ENCODE data around the gene CCR4.

The CCR4 gene

DNA sequence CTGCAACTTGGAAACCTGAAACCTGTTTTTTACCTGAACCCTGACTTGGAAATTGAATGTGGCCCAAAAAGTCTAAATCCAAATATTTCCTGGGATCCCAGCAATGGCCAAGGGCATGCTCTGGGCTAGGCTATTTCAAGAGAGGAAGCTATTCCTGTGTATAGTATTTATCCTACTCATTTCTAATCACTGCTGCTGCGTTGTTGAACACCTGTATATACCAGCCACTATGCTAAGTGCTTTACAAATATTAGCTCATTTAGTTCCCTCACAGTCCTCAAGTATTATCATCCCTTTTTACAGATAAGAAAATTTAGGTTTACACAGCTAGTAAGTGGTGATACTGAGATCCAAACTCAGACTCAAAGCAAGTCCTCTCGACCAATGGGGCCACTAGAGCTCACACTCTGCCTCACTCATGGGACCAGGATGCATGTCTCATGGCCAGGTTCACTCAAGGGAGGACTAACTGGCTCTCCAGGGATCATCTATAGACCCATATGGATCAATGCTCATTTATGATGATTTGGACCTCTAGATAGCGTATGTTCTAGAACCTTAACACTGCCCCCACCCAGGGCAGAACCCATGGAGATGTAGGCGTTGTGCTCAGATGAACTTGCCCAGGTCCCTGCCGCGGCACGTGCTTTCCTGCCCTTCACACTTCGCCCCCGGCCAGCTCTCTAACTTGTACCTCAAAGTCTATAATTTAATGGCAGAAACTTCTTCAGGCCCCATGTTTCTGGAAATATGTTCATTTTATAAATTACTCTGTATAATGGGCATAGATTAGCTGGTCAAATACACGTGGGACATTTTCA lies 2.6 kb upstream of the CCR4 start:
- Histone ChIP-seq H4K20me1 (ENCODE audit: insufficient read depth, low read length) (no peaks in the 10 kb centered on the region), H3K9ac (ENCODE audit: low read length) (no peak overlapping the region), H3K4me3 (ENCODE audit: low read length) (no peak overlapping the region), H3K9me3 (replicated peaks; ENCODE audit: insufficient read depth, low read length) (no peaks in the 10 kb centered on the region), H3K4me1 (ENCODE audit: low read length) (no peaks in the 10 kb centered on the region), H3K9me2 (replicated peaks; ENCODE audit: insufficient read depth, low read length) (no peaks in the 10 kb centered on the region), H3K79me2 (ENCODE audit: low read length) (no peaks in the 10 kb centered on the region), H3F3A (ENCODE audit: insufficient read depth, low read length) (no peaks in the 10 kb centered on the region), H3K36me3 (replicated peaks; ENCODE audit: insufficient read depth, low read length) (no peaks in the 10 kb centered on the region), H2AFZ (ENCODE audit: low read length) (no peak overlapping the region), H3K27me3 (replicated peaks; ENCODE audit: insufficient read depth, low read length) (no peaks in the 10 kb centered on the region), H3K27ac (ENCODE audit: low read length) (no peak overlapping the region), H3K4me2 (ENCODE audit: low read depth, low read length) (no peak overlapping the region)
- DNase-seq: no peak
- no peak for TF ChIP-seq EZH2 (optimal IDR thresholded peaks at IDR 0.05; ENCODE audit: low read depth, low read length)
- TF ChIP-seq EZH2phosphoT487 (IDR thresholded peaks at IDR 0.05; ENCODE audit: low read length): no peak
- no peak for TF ChIP-seq CTCF (IDR thresholded peaks at IDR 0.05; ENCODE audit: low read length)

DNA sequence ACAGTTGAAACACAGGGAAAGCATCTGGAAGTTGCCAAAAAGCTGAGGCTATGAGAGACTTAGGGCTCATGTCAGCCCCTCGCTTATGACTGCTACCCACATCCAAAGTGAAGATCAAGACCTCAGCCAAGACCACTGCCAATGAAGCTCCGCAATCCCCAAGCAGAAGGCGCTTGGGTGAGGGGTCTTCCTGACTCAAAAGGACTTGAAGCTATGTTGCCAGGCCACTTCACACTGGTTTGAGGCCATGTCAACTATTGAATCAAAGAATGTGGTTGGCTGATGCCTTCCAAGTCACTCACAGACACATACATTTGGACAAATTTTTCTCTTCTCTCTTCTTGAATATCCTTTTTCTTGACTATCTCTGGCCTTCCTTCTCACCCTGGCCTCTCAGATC lies 928 bp upstream of the CCR4 start:
- no peak overlapping the region for H3K4me2 ChIP-seq (ENCODE audit: low read depth, low read length)
- H3K79me2 ChIP-seq (ENCODE audit: low read length): no peaks in the 10 kb centered on the region
- H3K36me3 ChIP-seq (replicated peaks; ENCODE audit: insufficient read depth, low read length): no peaks in the 10 kb centered on the region
- TF ChIP-seq CTCF (IDR thresholded peaks at IDR 0.05; ENCODE audit: low read length) (no peak), EZH2phosphoT487 (IDR thresholded peaks at IDR 0.05; ENCODE audit: low read length) (no peak), EZH2 (optimal IDR thresholded peaks at IDR 0.05; ENCODE audit: low read depth, low read length) (no peak)
- H3K27me3 ChIP-seq (replicated peaks; ENCODE audit: insufficient read depth, low read length): no peaks in the 10 kb centered on the region
- H3K27ac ChIP-seq (ENCODE audit: low read length): no peak overlapping the region
- no peak for DNase-seq
- H3F3A ChIP-seq (ENCODE audit: insufficient read depth, low read length): no peaks in the 10 kb centered on the region
- no peaks in the 10 kb centered on the region for H3K4me1 ChIP-seq (ENCODE audit: low read length)
- no peak overlapping the region for H3K9ac ChIP-seq (ENCODE audit: low read length)
- no peaks in the 10 kb centered on the region for H4K20me1 ChIP-seq (ENCODE audit: insufficient read depth, low read length)
- no peak overlapping the region for H2AFZ ChIP-seq (ENCODE audit: low read length)
- no peak overlapping the region for H3K4me3 ChIP-seq (ENCODE audit: low read length)
- no peaks in the 10 kb centered on the region for H3K9me3 ChIP-seq (replicated peaks; ENCODE audit: insufficient read depth, low read length)
- no peaks in the 10 kb centered on the region for H3K9me2 ChIP-seq (replicated peaks; ENCODE audit: insufficient read depth, low read length)

DNA sequence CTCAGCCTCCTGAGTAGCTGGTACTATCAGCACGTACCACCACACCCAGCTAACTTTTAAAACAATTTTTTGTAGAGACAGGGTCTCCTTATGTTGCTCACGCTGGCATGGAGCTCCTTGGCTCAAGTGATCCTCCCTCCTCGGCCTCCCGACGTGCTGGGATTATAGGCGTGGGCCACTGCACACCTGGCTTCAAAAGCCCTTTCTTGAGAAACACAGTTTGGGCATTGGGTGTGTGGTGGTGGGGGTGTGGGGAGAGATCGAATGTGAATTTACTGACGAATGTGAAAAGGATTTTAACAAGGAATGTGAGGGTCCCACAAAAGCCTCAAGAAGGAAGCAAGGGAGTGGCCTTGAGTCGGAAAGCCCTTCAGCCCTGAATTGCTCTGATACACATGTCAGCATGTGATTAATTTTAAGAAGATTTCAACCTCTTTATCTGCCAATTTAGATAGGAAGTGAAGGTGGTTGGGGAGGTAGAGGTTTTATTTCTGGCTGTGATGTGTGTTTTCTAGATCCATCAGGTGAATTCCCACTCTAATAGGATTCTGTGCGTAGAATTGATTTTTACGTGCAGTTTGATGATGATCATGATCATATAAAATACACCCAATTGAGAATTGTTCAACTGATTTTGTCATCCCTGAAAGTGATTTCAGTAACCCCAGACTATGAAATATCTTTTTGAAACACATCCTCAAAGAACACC lies 1.1 kb downstream of the CCR4 start:
- H3K9me2 ChIP-seq (replicated peaks; ENCODE audit: insufficient read depth, low read length): no peaks in the 10 kb centered on the region
- H3K36me3 ChIP-seq (replicated peaks; ENCODE audit: insufficient read depth, low read length): no peaks in the 10 kb centered on the region
- H3K4me1 ChIP-seq (ENCODE audit: low read length): no peaks in the 10 kb centered on the region
- H3K4me2 ChIP-seq (ENCODE audit: low read depth, low read length): no peak overlapping the region
- H3K9ac ChIP-seq (ENCODE audit: low read length): no peak overlapping the region
- H3K27ac ChIP-seq (ENCODE audit: low read length): no peak overlapping the region
- no peaks in the 10 kb centered on the region for H3K9me3 ChIP-seq (replicated peaks; ENCODE audit: insufficient read depth, low read length)
- no peak for DNase-seq
- TF ChIP-seq CTCF (IDR thresholded peaks at IDR 0.05; ENCODE audit: low read length): no peak
- TF ChIP-seq EZH2 (optimal IDR thresholded peaks at IDR 0.05; ENCODE audit: low read depth, low read length): no peak
- no peak for TF ChIP-seq EZH2phosphoT487 (IDR thresholded peaks at IDR 0.05; ENCODE audit: low read length)
- H3K27me3 ChIP-seq (replicated peaks; ENCODE audit: insufficient read depth, low read length): no peaks in the 10 kb centered on the region
- no peak overlapping the region for H3K4me3 ChIP-seq (ENCODE audit: low read length)
- no peaks in the 10 kb centered on the region for H4K20me1 ChIP-seq (ENCODE audit: insufficient read depth, low read length)
- H3K79me2 ChIP-seq (ENCODE audit: low read length): no peaks in the 10 kb centered on the region
- no peaks in the 10 kb centered on the region for H3F3A ChIP-seq (ENCODE audit: insufficient read depth, low read length)
- no peak overlapping the region for H2AFZ ChIP-seq (ENCODE audit: low read length)

Measured in MM.1S (cell line).